ENCODE data around the gene GLT1D1. TPM values are rescaled to one million over a fixed set of nuclear protein-coding genes. Genes with fewer than 3 reads are reported as not detected.

Gene GLT1D1
- total RNA-seq, result not detected in 2 replicates

GRCh38 chr12:128852885-128853599 is at the start of gene GLT1D1:
Gene GLT1D1, plus strand, starts transcription at chr12:128853478. Its CDS starts 104 bp downstream, at chr12:128853582.

GRCh38 chr12:128823916-128824839 is 29.1 kb upstream of the GLT1D1 start, which contains the start of gene SLC15A4:
Gene SLC15A4, minus strand, starts transcription at chr12:128823958. Its CDS starts 15 bp downstream, at chr12:128823943.

Other genes starting within 250 kb of the GLT1D1 start
- gene SLC15A4, start 29.5 kb upstream of the GLT1D1 start, total RNA-seq, result 50.7 and 81.9 TPM in 2 replicates

Measured in tracheal epithelial cell (primary cell).